ENCODE results near the gene DDX39B.

DNA sequence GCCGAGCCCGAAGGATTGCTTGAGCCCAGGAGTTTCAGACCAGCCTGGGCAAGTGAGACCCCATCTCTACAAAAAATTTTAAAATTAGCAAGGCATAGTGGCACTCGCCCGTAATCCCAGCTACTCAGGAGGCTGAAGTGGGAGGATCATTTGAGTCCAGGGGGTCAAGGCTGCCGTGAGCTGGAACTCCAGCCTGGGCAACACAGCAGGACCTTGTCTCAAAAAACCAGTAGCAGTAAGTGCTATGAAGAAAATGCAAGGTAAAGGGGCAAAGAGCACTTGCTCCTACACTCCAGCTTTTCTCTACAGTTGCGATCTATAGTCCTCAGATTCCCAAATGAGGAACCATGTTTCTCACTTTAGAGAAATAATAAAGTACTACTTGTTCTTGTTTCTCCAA is 1.8 kb upstream of the DDX39B start:
- TF ChIP-seq CTCF (IDR thresholded peaks at IDR 0.05; ENCODE audit: low read length), result no peak
- no peak for TF ChIP-seq EZH2 (IDR thresholded peaks at IDR 0.05; ENCODE audit: borderline replicate concordance, low read length)
